HG02840 (cell line): Measurements from ENCODE around the gene CTAGE15.
A peak's percentile ranks its signal among the peaks of the same experiment; 100 is the strongest.

ENCODE experiments used
- ATAC-seq: cut with Tn5 transposase; IDR thresholded peaks from one replicate; pipeline ENCODE4 v1.9.1; 2021; ENCODE audit warnings: mild to moderate bottlenecking, moderate library complexity, moderate number of reproducible peaks; ENCODE audit not compliant: unreplicated experiment, low FRiP score

The CTAGE15 gene

DNA sequence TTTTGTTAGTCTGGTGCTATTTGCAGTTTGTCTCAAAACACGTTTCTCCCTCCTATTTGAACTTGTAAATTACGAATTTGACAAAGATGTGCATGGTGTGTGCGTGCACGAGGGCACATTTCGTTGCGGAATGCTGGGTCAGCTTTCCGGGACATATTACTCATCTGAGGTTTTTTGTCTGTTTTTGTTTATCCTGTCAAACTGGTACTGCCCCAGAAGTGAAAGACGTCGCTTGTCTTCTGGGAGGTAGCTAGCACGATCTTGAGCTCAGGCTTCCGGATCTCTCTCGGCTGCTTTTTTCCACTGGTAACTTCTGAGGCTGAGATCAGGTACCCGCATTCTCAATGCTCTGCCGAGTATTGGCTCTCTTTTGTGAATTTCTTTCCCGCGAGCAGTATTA lies 49.6 kb downstream of the CTAGE15 start:
- peak; percentile 34 for ATAC-seq

DNA sequence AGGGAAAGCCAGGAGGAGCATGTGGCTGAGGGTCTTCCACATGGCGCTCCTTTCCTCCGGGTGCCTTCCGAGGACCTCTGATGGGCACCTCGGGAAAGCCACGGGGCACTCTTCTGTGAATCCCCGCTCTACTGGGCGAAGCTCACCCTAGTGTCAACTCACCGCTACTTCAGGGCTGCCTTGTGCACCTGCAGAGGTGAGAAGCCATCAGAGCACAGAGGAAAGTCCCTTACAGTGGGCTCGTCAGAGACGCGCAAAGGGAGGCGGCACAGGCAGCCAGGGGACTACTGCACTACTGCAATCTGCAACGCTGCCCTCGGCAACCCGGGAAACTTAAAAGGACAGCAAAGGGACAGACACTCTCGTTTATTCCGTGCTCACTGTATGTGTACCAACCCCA lies 50.5 kb downstream of the CTAGE15 start:
- ATAC-seq, result peak; percentile 17
